Uterus (tissue), 2 donors: ENCODE measurements around the gene SFR1.

Source experiments
- CTCF ChIP-seq, 4 experiments: fragments of 200-600 bp in 2 of 4; fragments of 450-650 bp in 2 of 4; sonication (generic) in 2 of 4; IDR thresholded peaks; one replicate each; pipeline ENCODE4 v1.5.1; 2016 to 2019; ENCODE audit warnings: antibody characterized with exemption in 4 of 4, mild to moderate bottlenecking in 2 of 4, moderate library complexity in 1 of 4
- POLR2A ChIP-seq, 2 donors: fragments of 450-650 bp; IDR thresholded peaks; one replicate each; pipeline ENCODE4 v1.6.1; 2016; ENCODE audit warnings: antibody characterized with exemption in 2 of 2, mild to moderate bottlenecking in 1 of 2, moderate library complexity in 1 of 2

GRCh38 chr10:104119996-104120395 is 2.0 kb upstream of the SFR1 start:
- no peak for TF ChIP-seq CTCF (IDR thresholded peaks at IDR 0.05)
- TF ChIP-seq POLR2A (IDR thresholded peaks at IDR 0.05) = no peak
